DOHH2 (cell line): ENCODE results near the gene MVB12B.

Experiments
- H3F3A ChIP-seq: fragments of 200-600 bp; sonication (generic), shearing (Covaris generic); 2 replicates; pipeline ENCODE4 v1.6.0; 2016; ENCODE audit warnings: antibody characterized with exemption, mild to moderate bottlenecking; ENCODE audit not compliant: control insufficient read depth, insufficient read depth
- H3K27ac ChIP-seq: fragments of 200-600 bp; sonication (generic); 2 replicates; pipeline ENCODE4 v1.5.1; 2014; ENCODE audit warnings: low read depth, mild to moderate bottlenecking, low read length, moderate library complexity
- H3K27me3 ChIP-seq: fragments of 200-600 bp; sonication (generic); 2 replicates; pipeline ENCODE4 v1.6.1; 2014; ENCODE audit warnings: mild to moderate bottlenecking, low read length, mixed read lengths; ENCODE audit not compliant: control insufficient read depth
- H3K36me3 ChIP-seq: fragments of 200-600 bp; sonication (generic); 2 replicates; pipeline ENCODE4 v1.6.1; 2014; ENCODE audit warnings: mild to moderate bottlenecking, low read length, moderate library complexity, mixed read lengths; ENCODE audit not compliant: control insufficient read depth
- H3K4me1 ChIP-seq: fragments of 200-600 bp; sonication (generic); 2 replicates; pipeline ENCODE4 v1.6.1; 2014; ENCODE audit warnings: mild to moderate bottlenecking, low read length, mixed read lengths; ENCODE audit not compliant: control insufficient read depth
- H3K4me2 ChIP-seq: fragments of 200-600 bp; sonication (generic); 2 replicates; pipeline ENCODE4 v1.6.0; 2014; ENCODE audit warnings: mild to moderate bottlenecking, low read length, moderate library complexity
- H3K4me3 ChIP-seq: fragments of 200-600 bp; sonication (generic); 2 replicates; pipeline ENCODE4 v1.5.1; 2014; ENCODE audit warnings: mild to moderate bottlenecking, low read length, mixed read lengths
- H3K79me2 ChIP-seq: fragments of 200-600 bp; sonication (generic); 2 replicates; pipeline ENCODE4 v1.6.1; 2014; ENCODE audit warnings: mild to moderate bottlenecking, low read length, mixed read lengths; ENCODE audit not compliant: control insufficient read depth
- H3K9me2 ChIP-seq: fragments of 200-600 bp; sonication (generic); replicated peaks from 2 replicates; pipeline ENCODE4 v1.6.1; 2014; ENCODE audit warnings: mild to moderate bottlenecking, low read length, mixed read lengths; ENCODE audit not compliant: control insufficient read depth
- H3K9me3 ChIP-seq: fragments of 200-600 bp; sonication (generic); 2 replicates; pipeline ENCODE4 v1.6.1; 2014; ENCODE audit warnings: antibody characterized with exemption, low read length, mixed read lengths; ENCODE audit not compliant: control insufficient read depth, insufficient read depth
- H4K20me1 ChIP-seq: fragments of 200-600 bp; sonication (generic); 2 replicates; pipeline ENCODE4 v1.6.0; 2014; ENCODE audit warnings: low read depth, mild to moderate bottlenecking, antibody characterized with exemption, low read length, moderate library complexity; ENCODE audit not compliant: control insufficient read depth, insufficient read depth
- EZH2phosphoT487 ChIP-seq: fragments of 200-600 bp; sonication (generic); IDR thresholded peaks from 2 replicates; pipeline ENCODE4 v1.6.1; 2017; ENCODE audit warnings: borderline replicate concordance, mild to moderate bottlenecking, antibody characterized with exemption, low read length, moderate library complexity, mixed read lengths
- TF ChIP-seq, protein P1 (sequence below): fragments of 200-600 bp; sonication (generic); IDR thresholded peaks from one replicate; pipeline ENCODE4 v1.5.1; 2014; ENCODE audit warnings: antibody characterized with exemption, mild to moderate bottlenecking, low read depth, low read length; ENCODE audit not compliant: poor library complexity, severe bottlenecking

MVB12B gene

GRCh38 chr9:126312584-126313551 lies 13.8 kb upstream of the MVB12B start:
- TF ChIP-seq, protein P1, sequence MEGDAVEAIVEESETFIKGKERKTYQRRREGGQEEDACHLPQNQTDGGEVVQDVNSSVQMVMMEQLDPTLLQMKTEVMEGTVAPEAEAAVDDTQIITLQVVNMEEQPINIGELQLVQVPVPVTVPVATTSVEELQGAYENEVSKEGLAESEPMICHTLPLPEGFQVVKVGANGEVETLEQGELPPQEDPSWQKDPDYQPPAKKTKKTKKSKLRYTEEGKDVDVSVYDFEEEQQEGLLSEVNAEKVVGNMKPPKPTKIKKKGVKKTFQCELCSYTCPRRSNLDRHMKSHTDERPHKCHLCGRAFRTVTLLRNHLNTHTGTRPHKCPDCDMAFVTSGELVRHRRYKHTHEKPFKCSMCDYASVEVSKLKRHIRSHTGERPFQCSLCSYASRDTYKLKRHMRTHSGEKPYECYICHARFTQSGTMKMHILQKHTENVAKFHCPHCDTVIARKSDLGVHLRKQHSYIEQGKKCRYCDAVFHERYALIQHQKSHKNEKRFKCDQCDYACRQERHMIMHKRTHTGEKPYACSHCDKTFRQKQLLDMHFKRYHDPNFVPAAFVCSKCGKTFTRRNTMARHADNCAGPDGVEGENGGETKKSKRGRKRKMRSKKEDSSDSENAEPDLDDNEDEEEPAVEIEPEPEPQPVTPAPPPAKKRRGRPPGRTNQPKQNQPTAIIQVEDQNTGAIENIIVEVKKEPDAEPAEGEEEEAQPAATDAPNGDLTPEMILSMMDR = no peak
- no peak for TF ChIP-seq EZH2phosphoT487
- no peak overlapping the region for H3K27ac ChIP-seq
- no peaks in the 10 kb centered on the region for H3K79me2 ChIP-seq
- H4K20me1 ChIP-seq = no peaks in the 10 kb centered on the region
- H3K9me3 ChIP-seq = no peaks in the 10 kb centered on the region
- no peaks in the 10 kb centered on the region for H3F3A ChIP-seq
- H3K27me3 ChIP-seq = no peaks in the 10 kb centered on the region
- H3K4me1 ChIP-seq = no peaks in the 10 kb centered on the region
- H3K4me2 ChIP-seq = no peak overlapping the region
- no peaks in the 10 kb centered on the region for H3K9me2 ChIP-seq
- no peaks in the 10 kb centered on the region for H3K36me3 ChIP-seq
- H3K4me3 ChIP-seq = no peak overlapping the region

- H3K4me1 ChIP-seq = no peaks in the 10 kb centered on the region
- H3K9me3 ChIP-seq = no peaks in the 10 kb centered on the region
- H3K79me2 ChIP-seq = no peaks in the 10 kb centered on the region
- no peaks in the 10 kb centered on the region for H3K36me3 ChIP-seq
- no peak for TF ChIP-seq EZH2phosphoT487
- TF ChIP-seq, protein P1 = no peak
- no peak overlapping the region for H3K27ac ChIP-seq
- H3K4me3 ChIP-seq = no peak overlapping the region
- H3K9me2 ChIP-seq = no peaks in the 10 kb centered on the region
- no peaks in the 10 kb centered on the region for H3F3A ChIP-seq
- no peaks in the 10 kb centered on the region for H4K20me1 ChIP-seq
- no peaks in the 10 kb centered on the region for H3K27me3 ChIP-seq
- no peak overlapping the region for H3K4me2 ChIP-seq
These were observed 10.5 kb upstream of the MVB12B start for GRCh38 chr9:126316085-126316655.

- no peaks in the 10 kb centered on the region for H3K79me2 ChIP-seq
- H3K9me2 ChIP-seq = no peaks in the 10 kb centered on the region
- H4K20me1 ChIP-seq = no peaks in the 10 kb centered on the region
- H3K9me3 ChIP-seq = no peaks in the 10 kb centered on the region
- H3K4me3 ChIP-seq = no peak overlapping the region
- no peak for TF ChIP-seq EZH2phosphoT487
- TF ChIP-seq, protein P1 = peak; percentile 41
- no peaks in the 10 kb centered on the region for H3F3A ChIP-seq
- H3K4me1 ChIP-seq = no peaks in the 10 kb centered on the region
- H3K27ac ChIP-seq = no peak overlapping the region
- H3K36me3 ChIP-seq = no peaks in the 10 kb centered on the region
- H3K27me3 ChIP-seq = no peaks in the 10 kb centered on the region
- H3K4me2 ChIP-seq = no peak overlapping the region
These were observed 9.1 kb upstream of the MVB12B start for GRCh38 chr9:126317513-126317912.
